HL-60 (cell line): ENCODE data around the gene CCDC57.

Experiments
- CTCF ChIP-seq: IDR thresholded peaks from one replicate; pipeline ENCODE4 v1.5.1; 2011; ENCODE audit warnings: low read length, control low read depth, inconsistent platforms; ENCODE audit not compliant: insufficient read depth
- POLR2AphosphoS5 ChIP-seq: IDR thresholded peaks from 2 replicates; pipeline ENCODE4 v1.6.1; 2012; ENCODE audit warnings: low read depth
- REST ChIP-seq: IDR thresholded peaks from 2 replicates; pipeline ENCODE4 v1.6.1; 2012; ENCODE audit warnings: low read depth; ENCODE audit not compliant: insufficient replicate concordance

- TF ChIP-seq CTCF: no peak
- TF ChIP-seq POLR2AphosphoS5: no peak
- TF ChIP-seq REST: no peak
These were observed 49.7 kb upstream of the CCDC57 start for GRCh38 chr17:82262344-82262743.
